GM12891 (cell line): ENCODE data around the gene KY.

ENCODE experiments used
- DNase-seq: peaks from one replicate; pipeline ENCODE4 v3.0.0; 2011; ENCODE audit warnings: low spot score; ENCODE audit not compliant: insufficient read length
- FAIRE-seq: peaks from 2 replicates; lab custom pipeline; 2011; peaks lifted over from hg19 to GRCh38; lab: Jason Lieb, UNC
- PAX5 ChIP-seq: IDR thresholded peaks from 2 replicates; pipeline ENCODE4 v1.6.1; 2011; ENCODE audit warnings: low read length, moderate library complexity, mild to moderate bottlenecking; ENCODE audit not compliant: insufficient read depth, severe bottlenecking
- POLR2A ChIP-seq: IDR thresholded peaks from 2 replicates; pipeline ENCODE4 v1.6.1; 2011; ENCODE audit warnings: low read depth, low read length, control low read depth
- POLR2AphosphoS5 ChIP-seq: IDR thresholded peaks from 2 replicates; pipeline ENCODE4 v1.6.1; 2011; ENCODE audit warnings: low read depth, low read length, control low read depth
- POU2F2 ChIP-seq: IDR thresholded peaks from 2 replicates; pipeline ENCODE4 v1.6.1; 2011; ENCODE audit warnings: low read depth, mild to moderate bottlenecking, control low read depth, low read length, moderate library complexity
- SPI1 ChIP-seq: IDR thresholded peaks from 2 replicates; pipeline ENCODE4 v1.6.1; 2011; ENCODE audit warnings: low read depth, low read length, control low read depth
- TAF1 ChIP-seq: IDR thresholded peaks from 2 replicates; pipeline ENCODE4 v1.6.1; 2011; ENCODE audit warnings: low read depth, low read length, control low read depth

The KY gene

DNA sequence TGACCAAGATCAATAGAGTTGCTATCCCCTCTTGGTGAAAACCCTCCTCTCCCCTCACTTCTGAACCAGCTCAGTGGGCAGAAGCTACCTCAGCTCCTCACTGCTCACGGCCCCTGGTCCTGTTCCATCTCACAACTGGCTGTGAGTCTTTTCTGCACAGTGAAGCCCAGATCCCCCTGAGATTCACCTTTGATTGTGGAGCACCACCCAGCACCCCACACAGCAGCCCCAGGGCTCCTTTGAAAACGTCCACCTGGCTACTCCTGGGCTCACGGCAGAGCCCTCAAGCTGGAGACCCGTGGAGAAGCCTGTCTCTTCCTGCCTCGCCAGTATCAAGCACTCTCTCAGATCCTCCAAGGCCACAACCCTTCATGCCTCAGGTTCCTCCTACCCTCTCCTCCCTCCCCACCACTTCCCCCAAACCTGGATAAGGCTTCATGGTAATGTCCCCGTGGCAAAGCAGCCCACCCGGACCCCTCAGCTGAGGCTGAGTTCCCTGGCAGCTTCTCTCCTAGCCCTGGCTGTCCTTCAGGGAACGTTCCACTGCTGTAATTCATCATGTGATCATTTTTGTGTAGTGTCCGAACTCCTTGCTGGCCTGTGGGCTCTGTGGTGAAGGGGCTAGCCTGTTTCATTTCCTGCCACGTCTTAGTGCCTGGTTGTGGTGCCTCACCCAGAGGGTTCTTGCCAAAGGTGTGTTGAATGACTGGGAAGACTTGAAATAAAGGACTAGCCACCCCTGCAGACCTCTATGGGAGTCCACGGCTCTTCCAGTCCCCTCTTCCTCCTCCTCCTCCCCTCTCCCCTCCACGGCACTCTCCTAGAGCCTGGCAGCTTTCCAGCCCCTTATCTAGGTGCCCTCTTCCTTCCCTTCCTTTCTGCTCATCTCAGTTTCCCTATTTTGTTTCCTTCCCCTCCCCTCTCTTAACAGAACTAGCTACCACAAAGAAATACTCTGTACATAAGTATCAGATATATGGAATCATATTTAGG lies 44.5 kb downstream of the KY start:
- no peak for FAIRE-seq
- TF ChIP-seq PAX5 (no peak), SPI1 (no peak), POLR2AphosphoS5 (no peak), POLR2A (no peak), POU2F2 (no peak), TAF1 (no peak)
- DNase-seq = no peak

DNA sequence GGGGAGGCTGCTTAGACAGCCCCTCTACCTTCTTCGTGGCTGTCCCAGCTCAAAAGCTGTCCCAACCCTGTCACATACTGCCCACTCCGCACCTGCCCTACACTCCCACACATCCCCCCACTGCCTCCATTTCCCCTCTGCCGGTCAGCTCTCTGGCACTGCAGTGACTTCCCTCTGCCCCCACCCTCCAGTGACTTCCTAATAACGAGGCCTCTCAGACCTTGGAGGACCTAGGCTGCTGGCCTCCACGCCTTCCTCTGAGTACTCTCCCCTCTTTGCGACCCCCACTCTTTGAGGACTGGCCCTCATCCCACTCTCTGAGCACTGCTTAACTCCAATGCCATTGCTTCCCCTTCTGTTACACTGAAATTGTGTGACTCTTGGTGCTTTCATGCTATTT lies 45.3 kb downstream of the KY start:
- TF ChIP-seq POLR2A = no peak
- no peak for TF ChIP-seq PAX5
- no peak for TF ChIP-seq POLR2AphosphoS5
- TF ChIP-seq TAF1 = no peak
- no peak for TF ChIP-seq SPI1
- no peak for TF ChIP-seq POU2F2
- no peak for DNase-seq
- FAIRE-seq = no peak

GRCh38 chr3:134603956-134604355 lies 46.9 kb downstream of the KY start:
- no peak for FAIRE-seq
- no peak for TF ChIP-seq TAF1
- no peak for TF ChIP-seq POLR2AphosphoS5
- TF ChIP-seq POLR2A = no peak
- TF ChIP-seq SPI1 = no peak
- TF ChIP-seq POU2F2 = no peak
- TF ChIP-seq PAX5 = no peak
- no peak for DNase-seq

DNA sequence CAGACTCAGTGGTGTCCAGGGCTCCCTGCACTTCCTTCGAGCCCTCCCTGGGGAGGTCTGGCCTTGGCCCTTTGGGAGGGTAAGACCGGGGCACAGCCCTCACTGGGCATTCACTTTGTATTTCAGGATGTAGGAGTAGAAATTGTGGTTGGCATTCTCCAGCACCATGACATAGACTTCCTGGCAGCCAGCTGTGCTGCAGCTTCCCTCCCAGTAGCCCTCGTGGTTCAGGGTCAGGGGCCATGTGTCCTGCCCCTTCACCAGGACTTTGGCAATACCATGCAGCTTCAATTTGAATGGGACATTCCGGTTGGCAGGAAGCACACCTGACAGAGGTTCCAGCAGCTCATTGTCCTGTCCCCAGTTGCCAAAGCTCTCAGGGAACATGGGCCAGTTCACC lies 47.3 kb downstream of the KY start:
- DNase-seq (no peak), FAIRE-seq (no peak)
- TF ChIP-seq POU2F2 (no peak), TAF1 (no peak)

- no peak for TF ChIP-seq POLR2A
- no peak for TF ChIP-seq POU2F2
- TF ChIP-seq TAF1 = no peak
- no peak for TF ChIP-seq PAX5
- no peak for TF ChIP-seq POLR2AphosphoS5
- no peak for TF ChIP-seq SPI1
- no peak for FAIRE-seq
- no peak for DNase-seq
Observed at GRCh38 chr3:134602440-134602814, 48.4 kb downstream of the KY start.

- no peak for TF ChIP-seq POLR2A
- no peak for TF ChIP-seq POLR2AphosphoS5
- no peak for TF ChIP-seq PAX5
- TF ChIP-seq POU2F2 = no peak
- TF ChIP-seq SPI1 = no peak
- TF ChIP-seq TAF1 = no peak
- FAIRE-seq (no peak), DNase-seq (no peak)
Observed at GRCh38 chr3:134601539-134602439, 49.0 kb downstream of the KY start.

- peak; percentile 81 for FAIRE-seq
- TF ChIP-seq POLR2AphosphoS5 = no peak
- TF ChIP-seq PAX5 = no peak
- no peak for TF ChIP-seq POLR2A
- no peak for TF ChIP-seq SPI1
- TF ChIP-seq TAF1 = no peak
- TF ChIP-seq POU2F2 = no peak
- peak; percentile 78 for DNase-seq
Observed at GRCh38 chr3:134600685-134601463, 49.9 kb downstream of the KY start.

- peak; percentile 38 for FAIRE-seq
- TF ChIP-seq PAX5 (no peak), SPI1 (no peak)
- DNase-seq = no peak
Observed at GRCh38 chr3:134600206-134600605, 50.6 kb downstream of the KY start.
